ENCODE measurements around the gene NTM.

The NTM gene

GRCh38 chr11:132288036-132288435, 917.6 kb downstream of the NTM start:
- no peak for TF ChIP-seq CTCF (IDR thresholded peaks at IDR 0.05; ENCODE audit: poor library complexity, severe bottlenecking)

GRCh38 chr11:132289590-132290256, 919.3 kb downstream of the NTM start:
- no peak for ATAC-seq (ENCODE audit: low read depth)
- Histone ChIP-seq H3K27ac (ENCODE audit: poor library complexity, severe bottlenecking) (no peak overlapping the region), H3K9me3 (ENCODE audit: severe bottlenecking) (no peaks in the 10 kb centered on the region), H3K4me1 (ENCODE audit: insufficient read depth, poor library complexity, severe bottlenecking) (no peaks in the 10 kb centered on the region), H3K36me3 (ENCODE audit: low read depth) (no peaks in the 10 kb centered on the region), H3K27me3 (ENCODE audit: insufficient read depth, poor library complexity, severe bottlenecking) (no peaks in the 10 kb centered on the region), H3K4me3 (ENCODE audit: severe bottlenecking) (no peak overlapping the region)
- no peak for TF ChIP-seq CTCF (IDR thresholded peaks at IDR 0.05; ENCODE audit: poor library complexity, severe bottlenecking)
- no peak for DNase-seq (ENCODE audit: low spot score)

More at GRCh38 chr11:132288036-132288435, 917.6 kb downstream of the NTM start:
- H3K27me3 ChIP-seq (ENCODE audit: insufficient read depth, poor library complexity, severe bottlenecking) = no peaks in the 10 kb centered on the region
- H3K4me1 ChIP-seq (ENCODE audit: insufficient read depth, poor library complexity, severe bottlenecking) = no peaks in the 10 kb centered on the region
- H3K9me3 ChIP-seq (ENCODE audit: severe bottlenecking) = no peaks in the 10 kb centered on the region
- no peaks in the 10 kb centered on the region for H3K36me3 ChIP-seq (ENCODE audit: low read depth)
- no peak overlapping the region for H3K4me3 ChIP-seq (ENCODE audit: severe bottlenecking)
- no peak overlapping the region for H3K27ac ChIP-seq (ENCODE audit: poor library complexity, severe bottlenecking)
- no peak for ATAC-seq (ENCODE audit: low read depth)
- no peak for DNase-seq (ENCODE audit: low spot score)

GRCh38 chr11:132293586-132293985, 923.2 kb downstream of the NTM start:
- DNase-seq (ENCODE audit: low spot score) (no peak), ATAC-seq (ENCODE audit: low read depth) (no peak)
- Histone ChIP-seq H3K4me1 (ENCODE audit: insufficient read depth, poor library complexity, severe bottlenecking) (no peaks in the 10 kb centered on the region), H3K36me3 (ENCODE audit: low read depth) (no peaks in the 10 kb centered on the region), H3K27me3 (ENCODE audit: insufficient read depth, poor library complexity, severe bottlenecking) (no peaks in the 10 kb centered on the region), H3K4me3 (ENCODE audit: severe bottlenecking) (no peak overlapping the region), H3K9me3 (ENCODE audit: severe bottlenecking) (no peaks in the 10 kb centered on the region), H3K27ac (ENCODE audit: poor library complexity, severe bottlenecking) (no peak overlapping the region)
- TF ChIP-seq CTCF (IDR thresholded peaks at IDR 0.05; ENCODE audit: poor library complexity, severe bottlenecking) = no peak

- DNase-seq (ENCODE audit: low spot score) (no peak), ATAC-seq (ENCODE audit: low read depth) (no peak)
- Histone ChIP-seq H3K9me3 (ENCODE audit: severe bottlenecking) (no peaks in the 10 kb centered on the region), H3K4me3 (ENCODE audit: severe bottlenecking) (no peak overlapping the region), H3K27ac (ENCODE audit: poor library complexity, severe bottlenecking) (no peak overlapping the region), H3K36me3 (ENCODE audit: low read depth) (no peaks in the 10 kb centered on the region), H3K4me1 (ENCODE audit: insufficient read depth, poor library complexity, severe bottlenecking) (no peaks in the 10 kb centered on the region), H3K27me3 (ENCODE audit: insufficient read depth, poor library complexity, severe bottlenecking) (no peaks in the 10 kb centered on the region)
- no peak for TF ChIP-seq CTCF (IDR thresholded peaks at IDR 0.05; ENCODE audit: poor library complexity, severe bottlenecking)
Measured at GRCh38 chr11:132296946-132297610, 926.7 kb downstream of the NTM start.

GRCh38 chr11:132298357-132298756, 927.9 kb downstream of the NTM start:
- Histone ChIP-seq H3K4me3 (ENCODE audit: severe bottlenecking) (no peak overlapping the region), H3K36me3 (ENCODE audit: low read depth) (no peaks in the 10 kb centered on the region), H3K4me1 (ENCODE audit: insufficient read depth, poor library complexity, severe bottlenecking) (no peaks in the 10 kb centered on the region), H3K27me3 (ENCODE audit: insufficient read depth, poor library complexity, severe bottlenecking) (no peaks in the 10 kb centered on the region), H3K27ac (ENCODE audit: poor library complexity, severe bottlenecking) (no peak overlapping the region), H3K9me3 (ENCODE audit: severe bottlenecking) (no peaks in the 10 kb centered on the region)
- DNase-seq (ENCODE audit: low spot score) (no peak), ATAC-seq (ENCODE audit: low read depth) (no peak)
- no peak for TF ChIP-seq CTCF (IDR thresholded peaks at IDR 0.05; ENCODE audit: poor library complexity, severe bottlenecking)
